Panc1 (cell line): ENCODE measurements around the gene BRD1. TPM values are rescaled to one million over a fixed set of nuclear protein-coding genes. Genes with fewer than 3 reads are reported as not detected.
"Not testable (repeated sequence)": the region's sequence is repeated elsewhere in the genome, so short reads cannot be mapped to it uniquely, and the experiment has no call there.

ENCODE experiments used
- ATAC-seq: fragments of 200-7000 bp; cut with Tn5 transposase; 2 replicates; pipeline ENCODE4 v1.9.1; 2020; ENCODE audit warnings: mild to moderate bottlenecking, moderate library complexity
- BruUV-seq: library from RNA; stranded (reverse); fragments of 400-500 nt; replicated peaks from 2 replicates; lab custom pipeline; 2021; lab: Mats Ljungman, UMichigan
- CTCF ChIA-PET: fragments of 300-600 bp; sonication (Branson Sonifier 250); formaldehyde crosslinking; loops from one replicate; lab custom pipeline; 2022; ENCODE audit warnings: antibody characterized with exemption; lab: Charles Lee
- POLR2A ChIA-PET: fragments of 300-600 bp; sonication (Branson Sonifier 250); formaldehyde crosslinking; loops from one replicate; lab custom pipeline; 2022; ENCODE audit warnings: antibody characterized with exemption; lab: Charles Lee
- DNase-seq: peaks from one replicate; pipeline ENCODE4 v3.0.0-alpha.2; 2010; ENCODE audit warnings: low read depth, low spot score
- H3K27ac ChIP-seq: 2 replicates; pipeline ENCODE4 v1.5.1; 2011; ENCODE audit warnings: mild to moderate bottlenecking, low read length, inconsistent platforms
- H3K27me3 ChIP-seq: fragments of 200-500 bp; sonication (Bioruptor generic); 2 replicates; pipeline ENCODE4 v1.6.0; 2014; ENCODE audit warnings: low read length, inconsistent platforms; ENCODE audit not compliant: control insufficient read depth, insufficient read depth
- H3K36me3 ChIP-seq: fragments of 200-500 bp; sonication (Bioruptor generic); 2 replicates; pipeline ENCODE4 v1.5.1; 2014; ENCODE audit warnings: inconsistent platforms, mild to moderate bottlenecking, low read length, moderate library complexity; ENCODE audit not compliant: control insufficient read depth, insufficient read depth
- H3K4me1 ChIP-seq: 2 replicates; pipeline ENCODE4 v1.5.1; 2011; ENCODE audit warnings: inconsistent platforms, mild to moderate bottlenecking, low read length, moderate library complexity; ENCODE audit not compliant: control insufficient read depth, insufficient read depth
- H3K4me3 ChIP-seq, 2 experiments: 2 replicates each; pipeline ENCODE4 v1.5.1; 2011 to 2012; ENCODE audit warnings: low read depth in 2 of 2, low read length in 2 of 2, mild to moderate bottlenecking in 2 of 2, inconsistent platforms in 1 of 2, moderate library complexity in 1 of 2
- H3K9me3 ChIP-seq: fragments of 200-500 bp; sonication (Bioruptor generic); 2 replicates; pipeline ENCODE4 v1.5.1; 2014; ENCODE audit warnings: low read depth, mild to moderate bottlenecking, inconsistent platforms, low read length, moderate library complexity; ENCODE audit not compliant: control insufficient read depth, insufficient read depth
- POLR2AphosphoS5 ChIP-seq: IDR thresholded peaks from 2 replicates; pipeline ENCODE4 v1.6.1; 2012; ENCODE audit warnings: mild to moderate bottlenecking, low read depth, low read length, moderate library complexity
- SIN3A ChIP-seq: IDR thresholded peaks from 2 replicates; pipeline ENCODE4 v1.6.1; 2012; ENCODE audit warnings: low read depth, mild to moderate bottlenecking, low read length, moderate library complexity, borderline replicate concordance; ENCODE audit not compliant: insufficient read depth
- TCF7L2 ChIP-seq: IDR thresholded peaks from 2 replicates; pipeline ENCODE4 v1.6.1; 2011; ENCODE audit warnings: mild to moderate bottlenecking, low read depth, low read length, inconsistent platforms
- in situ Hi-C: cut with HindIII; loops from 2 replicates; pipeline ENCODE4 v1.10.0; 2016; ENCODE audit warnings: low sequenced_read_pairs, low pct_unique_long_range_greater_than_20kb
- intact Hi-C: fragments of 100-400 bp; cut with micrococcal nuclease; formaldehyde crosslinking; loops from one replicate; pipeline ENCODE4 v1.10.0; 2022; ENCODE audit not compliant: unreplicated experiment
- total RNA-seq: library from RNA; stranded (reverse); gene quantifications from one replicate; pipeline ENCODE4 v1.2.1, GENCODE V29; 2021; ENCODE audit not compliant: unreplicated experiment
- TF ChIP-seq, protein P1 (sequence below): fragments of 450-650 bp; IDR thresholded peaks from 2 replicates; pipeline ENCODE4 v1.5.1; 2017; ENCODE audit warnings: mild to moderate bottlenecking
- TF ChIP-seq, protein P2 (sequence below), 2 experiments: IDR thresholded peaks; 2 replicates each; pipeline ENCODE4 v1.6.1; 2011 to 2012; ENCODE audit warnings: low read depth in 2 of 2, control low read depth in 1 of 2, low read length in 1 of 2, mild to moderate bottlenecking in 1 of 2, moderate library complexity in 1 of 2; ENCODE audit not compliant: insufficient read depth in 1 of 2

Gene BRD1
- total RNA-seq, 1 experiment from 2014 or later = 24.0 TPM

DNA sequence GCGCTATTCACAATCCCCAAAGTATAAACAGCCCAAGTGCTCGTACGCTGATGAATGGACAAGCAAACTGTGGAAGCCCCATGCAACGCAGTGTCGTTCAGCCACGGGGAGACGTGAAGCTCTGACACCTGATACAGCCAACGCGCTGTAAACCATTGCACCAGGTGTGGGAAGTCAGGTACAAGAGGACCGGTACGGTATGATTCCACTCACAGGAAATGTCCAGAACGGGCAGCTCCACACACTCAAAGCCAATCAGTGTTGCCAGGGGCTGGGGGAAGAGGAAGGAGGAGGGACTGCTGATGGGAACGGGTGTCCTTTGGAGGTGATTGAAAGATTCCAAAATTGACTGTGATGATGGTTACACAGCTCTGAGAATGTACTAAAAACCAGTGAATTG, 64.5 kb downstream of the BRD1 start:
- ChIA-PET CTCF (no interaction called here), POLR2A (no interaction called here)
- no peaks in the 10 kb centered on the region for H3K9me3 ChIP-seq
- no peak for DNase-seq
- TF ChIP-seq SIN3A = no peak
- TF ChIP-seq, protein P1, sequence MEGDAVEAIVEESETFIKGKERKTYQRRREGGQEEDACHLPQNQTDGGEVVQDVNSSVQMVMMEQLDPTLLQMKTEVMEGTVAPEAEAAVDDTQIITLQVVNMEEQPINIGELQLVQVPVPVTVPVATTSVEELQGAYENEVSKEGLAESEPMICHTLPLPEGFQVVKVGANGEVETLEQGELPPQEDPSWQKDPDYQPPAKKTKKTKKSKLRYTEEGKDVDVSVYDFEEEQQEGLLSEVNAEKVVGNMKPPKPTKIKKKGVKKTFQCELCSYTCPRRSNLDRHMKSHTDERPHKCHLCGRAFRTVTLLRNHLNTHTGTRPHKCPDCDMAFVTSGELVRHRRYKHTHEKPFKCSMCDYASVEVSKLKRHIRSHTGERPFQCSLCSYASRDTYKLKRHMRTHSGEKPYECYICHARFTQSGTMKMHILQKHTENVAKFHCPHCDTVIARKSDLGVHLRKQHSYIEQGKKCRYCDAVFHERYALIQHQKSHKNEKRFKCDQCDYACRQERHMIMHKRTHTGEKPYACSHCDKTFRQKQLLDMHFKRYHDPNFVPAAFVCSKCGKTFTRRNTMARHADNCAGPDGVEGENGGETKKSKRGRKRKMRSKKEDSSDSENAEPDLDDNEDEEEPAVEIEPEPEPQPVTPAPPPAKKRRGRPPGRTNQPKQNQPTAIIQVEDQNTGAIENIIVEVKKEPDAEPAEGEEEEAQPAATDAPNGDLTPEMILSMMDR = no peak
- no peak for TF ChIP-seq TCF7L2
- no peak for TF ChIP-seq POLR2AphosphoS5
- TF ChIP-seq, protein P2, sequence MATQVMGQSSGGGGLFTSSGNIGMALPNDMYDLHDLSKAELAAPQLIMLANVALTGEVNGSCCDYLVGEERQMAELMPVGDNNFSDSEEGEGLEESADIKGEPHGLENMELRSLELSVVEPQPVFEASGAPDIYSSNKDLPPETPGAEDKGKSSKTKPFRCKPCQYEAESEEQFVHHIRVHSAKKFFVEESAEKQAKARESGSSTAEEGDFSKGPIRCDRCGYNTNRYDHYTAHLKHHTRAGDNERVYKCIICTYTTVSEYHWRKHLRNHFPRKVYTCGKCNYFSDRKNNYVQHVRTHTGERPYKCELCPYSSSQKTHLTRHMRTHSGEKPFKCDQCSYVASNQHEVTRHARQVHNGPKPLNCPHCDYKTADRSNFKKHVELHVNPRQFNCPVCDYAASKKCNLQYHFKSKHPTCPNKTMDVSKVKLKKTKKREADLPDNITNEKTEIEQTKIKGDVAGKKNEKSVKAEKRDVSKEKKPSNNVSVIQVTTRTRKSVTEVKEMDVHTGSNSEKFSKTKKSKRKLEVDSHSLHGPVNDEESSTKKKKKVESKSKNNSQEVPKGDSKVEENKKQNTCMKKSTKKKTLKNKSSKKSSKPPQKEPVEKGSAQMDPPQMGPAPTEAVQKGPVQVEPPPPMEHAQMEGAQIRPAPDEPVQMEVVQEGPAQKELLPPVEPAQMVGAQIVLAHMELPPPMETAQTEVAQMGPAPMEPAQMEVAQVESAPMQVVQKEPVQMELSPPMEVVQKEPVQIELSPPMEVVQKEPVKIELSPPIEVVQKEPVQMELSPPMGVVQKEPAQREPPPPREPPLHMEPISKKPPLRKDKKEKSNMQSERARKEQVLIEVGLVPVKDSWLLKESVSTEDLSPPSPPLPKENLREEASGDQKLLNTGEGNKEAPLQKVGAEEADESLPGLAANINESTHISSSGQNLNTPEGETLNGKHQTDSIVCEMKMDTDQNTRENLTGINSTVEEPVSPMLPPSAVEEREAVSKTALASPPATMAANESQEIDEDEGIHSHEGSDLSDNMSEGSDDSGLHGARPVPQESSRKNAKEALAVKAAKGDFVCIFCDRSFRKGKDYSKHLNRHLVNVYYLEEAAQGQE (IDR thresholded peaks at IDR 0.05; ENCODE audit: insufficient read depth in 1 of 2, low read depth in 2 of 2, low read length in 1 of 2) = no peak
- intact Hi-C loops (no loop called here), in situ Hi-C loops (no loop called here)
- BruUV-seq = no TSS peak
- no peaks in the 10 kb centered on the region for H3K36me3 ChIP-seq
- H3K4me3 ChIP-seq = no peak overlapping the region
- no peak overlapping the region for H3K27ac ChIP-seq
- no peak for ATAC-seq
- no peaks in the 10 kb centered on the region for H3K27me3 ChIP-seq
- no peaks in the 10 kb centered on the region for H3K4me1 ChIP-seq

DNA sequence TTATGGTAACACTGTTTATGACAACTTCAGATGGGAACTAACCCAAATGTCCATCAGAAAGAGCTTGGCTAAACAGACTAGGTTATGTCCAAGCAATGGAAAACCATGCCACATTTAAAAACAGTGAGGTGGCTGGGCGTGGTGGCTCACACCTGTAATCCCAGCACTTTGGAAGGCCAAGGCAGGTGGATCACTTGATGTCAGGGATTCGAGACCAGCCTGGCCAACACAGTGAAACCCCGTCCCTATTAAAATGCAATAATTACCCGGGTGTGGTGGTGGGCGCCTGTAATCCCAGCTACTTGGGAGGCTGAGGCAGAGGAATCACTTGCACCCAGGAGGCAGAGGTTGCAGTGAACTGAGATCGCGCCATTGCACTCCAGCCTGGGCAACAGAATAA, 65.1 kb downstream of the BRD1 start:
- ATAC-seq, H3K4me3 ChIP-seq, in situ Hi-C loops, H3K27ac ChIP-seq, H3K4me1 ChIP-seq, H3K27me3 ChIP-seq, POLR2A ChIA-PET, H3K9me3 ChIP-seq, BruUV-seq, CTCF ChIA-PET, DNase-seq, intact Hi-C loops, H3K36me3 ChIP-seq: not testable (repeated sequence)

DNA sequence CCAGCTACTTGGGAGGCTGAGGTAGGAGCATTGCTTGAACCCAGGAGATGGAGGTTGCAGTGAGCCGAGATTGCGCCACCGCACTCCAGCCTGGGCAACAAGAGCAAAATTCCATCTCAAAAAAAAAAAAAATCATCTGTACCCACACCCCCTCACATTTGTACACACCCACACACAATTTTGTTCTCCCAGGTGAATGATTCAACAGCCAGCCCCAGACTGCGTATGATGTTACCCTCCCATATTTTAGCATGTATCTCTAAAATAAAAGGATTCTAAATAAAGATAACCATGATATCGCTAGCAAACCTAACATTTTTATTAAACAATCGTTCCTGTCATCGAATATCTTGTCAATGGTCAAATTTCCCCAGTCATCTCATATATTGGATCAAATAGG, 65.8 kb downstream of the BRD1 start:
- no peak overlapping the region for H3K4me3 ChIP-seq
- ATAC-seq = no peak
- BruUV-seq = no TSS peak
- H3K4me1 ChIP-seq = no peaks in the 10 kb centered on the region
- no peak overlapping the region for H3K27ac ChIP-seq
- no peaks in the 10 kb centered on the region for H3K9me3 ChIP-seq
- no peak for DNase-seq
- POLR2A ChIA-PET = interaction anchor here (0.7 kb wide), 1 partner anchor 215 kb away, joined by 7 read pairs; no protein-coding TSS in a partner anchor
- TF ChIP-seq POLR2AphosphoS5 (no peak), TCF7L2 (no peak), SIN3A (no peak)
- TF ChIP-seq, protein P2 (IDR thresholded peaks at IDR 0.05; ENCODE audit: insufficient read depth in 1 of 2, low read depth in 2 of 2, low read length in 1 of 2) = no peak
- TF ChIP-seq, protein P1 = no peak
- CTCF ChIA-PET = no interaction called here
- in situ Hi-C loops (no loop called here), intact Hi-C loops (no loop called here)
- no peaks in the 10 kb centered on the region for H3K27me3 ChIP-seq
- H3K36me3 ChIP-seq = no peaks in the 10 kb centered on the region
